Large intestine (tissue), 3 donors: ENCODE measurements around the gene TNNI3. TPM values are rescaled to one million over a fixed set of nuclear protein-coding genes. Genes with fewer than 3 reads are reported as not detected.
"Not testable (repeated sequence)": the region's sequence is repeated elsewhere in the genome, so short reads cannot be mapped to it uniquely, and the experiment has no call there.

ENCODE experiments used
- DNase-seq, 2 donors: peaks; one replicate each; pipeline versions ENCODE4 v3.0.0 to v3.0.0-alpha.2; 2013
- H3K27ac ChIP-seq: one replicate; pipeline ENCODE4 v1.5.1; 2013; ENCODE audit warnings: low read length
- H3K27me3 ChIP-seq: 2 replicates; pipeline ENCODE4 v1.6.1; 2013; ENCODE audit warnings: low read length; ENCODE audit not compliant: control insufficient read depth, insufficient read depth
- H3K36me3 ChIP-seq: 2 replicates; pipeline ENCODE4 v1.6.1; 2013; ENCODE audit warnings: low read length; ENCODE audit not compliant: control insufficient read depth, insufficient read depth
- H3K4me1 ChIP-seq: one replicate; pipeline ENCODE4 v1.6.1; 2013; ENCODE audit warnings: low read length; ENCODE audit not compliant: control insufficient read depth, insufficient read depth
- H3K4me3 ChIP-seq: one replicate; pipeline ENCODE4 v1.5.1; 2013; ENCODE audit warnings: low read length
- H3K9me3 ChIP-seq: one replicate; pipeline ENCODE4 v1.6.1; 2013; ENCODE audit warnings: mild to moderate bottlenecking, low read depth, low read length, moderate library complexity; ENCODE audit not compliant: control insufficient read depth
- WGBS: methylation state at CpG from one replicate; pipeline ENCODE4 v1.1.5; 2013; ENCODE audit warnings: low lambda C conversion rate; ENCODE audit not compliant: insufficient coverage; 5-methylcytosine and 5-hydroxymethylcytosine counted together
- polyA plus RNA-seq: library from polyadenylated mRNA; unstranded; fragments of 120-200 nt; gene quantifications from one replicate; pipeline ENCODE4 v1.2.1, GENCODE V29; 2013

The TNNI3 gene
- polyA plus RNA-seq, 1 donor = 0.88 TPM

DNA sequence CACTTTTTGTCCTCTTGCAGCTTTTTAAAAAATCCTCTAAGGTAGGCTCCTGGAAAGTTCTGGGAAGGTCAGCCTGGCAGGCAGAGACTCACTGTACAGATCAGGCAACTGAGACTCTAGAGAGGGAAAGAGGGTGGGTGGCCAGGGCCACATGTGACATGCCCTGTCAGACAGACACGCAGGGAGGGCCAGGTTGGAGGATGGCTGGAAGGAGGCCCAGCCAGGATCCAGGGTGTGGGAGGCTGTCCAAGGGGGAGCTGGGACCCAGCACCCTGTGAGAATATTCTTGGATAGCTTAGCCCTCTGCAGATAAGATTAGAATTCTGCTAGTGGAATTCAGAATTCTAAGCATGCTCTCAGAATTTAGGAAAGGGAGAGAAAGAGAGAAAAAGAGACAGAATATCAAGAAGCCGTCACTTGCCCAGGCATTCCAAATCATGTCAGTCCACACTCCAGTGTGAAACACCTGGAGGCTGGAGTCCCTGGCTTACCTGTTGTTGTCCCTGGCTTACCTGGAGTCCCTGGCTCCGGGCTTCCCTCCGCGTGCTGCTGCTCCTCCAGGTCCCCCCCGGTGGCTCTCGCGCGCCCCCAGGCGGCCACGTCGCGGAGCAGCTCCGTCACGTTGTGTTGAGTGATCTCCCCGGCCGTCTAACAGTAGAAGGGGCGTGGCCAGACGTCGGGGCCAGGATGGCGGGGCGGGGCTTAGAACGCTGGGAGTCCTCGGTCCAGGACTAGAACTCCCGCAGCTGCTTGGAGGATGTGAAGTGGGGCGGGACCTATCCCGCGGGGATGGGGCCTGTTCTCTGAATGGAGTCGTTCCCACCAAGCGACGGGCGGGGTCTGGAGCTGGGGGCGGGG is 2.8 kb upstream of the TNNI3 start:
- DNase-seq = peak; percentile 84 to 87
- WGBS = no CpG with 5 or more reads among the region's 33 CpGs

DNA sequence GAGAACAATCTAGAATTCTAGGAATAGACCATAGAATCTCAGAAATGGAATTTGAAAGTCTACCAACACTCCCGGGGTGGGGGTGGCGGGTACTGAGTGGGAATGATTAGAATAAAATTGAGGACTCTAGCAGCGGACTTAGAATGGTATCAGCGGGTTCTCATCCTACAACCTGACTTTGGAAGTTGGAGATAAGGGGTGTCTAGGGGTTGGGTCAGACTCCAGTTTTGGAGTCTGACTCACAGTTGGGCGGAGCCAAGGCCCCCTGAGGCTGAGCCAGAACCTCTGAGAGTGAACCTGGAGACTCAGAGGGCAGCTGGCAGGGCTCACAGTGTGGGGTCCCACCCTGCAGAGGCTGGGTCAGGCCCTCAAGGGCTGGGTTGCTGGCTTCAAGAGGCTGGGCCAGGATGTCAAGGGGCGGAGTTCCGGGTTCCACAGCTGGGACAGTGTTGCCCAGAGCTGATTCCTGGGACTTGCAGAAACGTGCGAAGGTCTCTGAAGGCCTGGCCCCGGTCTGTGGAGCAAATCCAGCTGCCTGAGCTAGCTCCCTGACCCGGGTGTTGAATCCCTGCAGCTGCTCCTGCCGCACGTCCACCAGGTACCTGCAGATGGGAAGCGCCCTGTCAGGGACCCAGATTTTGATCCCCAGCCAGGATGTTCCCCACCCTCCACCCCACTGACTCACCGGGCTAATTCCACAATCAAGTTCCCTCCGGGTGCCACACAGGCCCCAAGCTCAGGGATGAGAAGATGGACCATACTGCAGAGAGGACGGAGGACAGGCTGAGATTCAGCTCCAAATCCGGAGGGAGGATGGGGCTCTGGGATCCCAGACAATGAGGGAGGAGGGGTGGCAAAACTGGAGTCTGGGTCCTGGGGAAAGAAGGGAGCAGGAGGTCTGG is 1.6 kb upstream of the TNNI3 start:
- WGBS = 83% methylated on average over 3 of the region's 18 CpGs
- H3K4me3 ChIP-seq = no peak overlapping the region
- no peak overlapping the region for H3K27ac ChIP-seq
- no peak for DNase-seq
- H3K4me1 ChIP-seq = peaks cover 8% of the 10 kb centered on the region
- peaks cover 71% of the 10 kb centered on the region for H3K27me3 ChIP-seq
- H3K36me3 ChIP-seq = no peaks in the 10 kb centered on the region
- peaks cover 16% of the 10 kb centered on the region for H3K9me3 ChIP-seq

More for the DNA sequence above, 2.8 kb upstream of the TNNI3 start:
- Histone ChIP-seq H3K4me3 (no peak overlapping the region), H3K27me3 (peaks cover 71% of the 10 kb centered on the region), H3K27ac (no peak overlapping the region), H3K4me1 (peaks cover 8% of the 10 kb centered on the region), H3K36me3 (no peaks in the 10 kb centered on the region), H3K9me3 (peaks cover 16% of the 10 kb centered on the region)

DNA sequence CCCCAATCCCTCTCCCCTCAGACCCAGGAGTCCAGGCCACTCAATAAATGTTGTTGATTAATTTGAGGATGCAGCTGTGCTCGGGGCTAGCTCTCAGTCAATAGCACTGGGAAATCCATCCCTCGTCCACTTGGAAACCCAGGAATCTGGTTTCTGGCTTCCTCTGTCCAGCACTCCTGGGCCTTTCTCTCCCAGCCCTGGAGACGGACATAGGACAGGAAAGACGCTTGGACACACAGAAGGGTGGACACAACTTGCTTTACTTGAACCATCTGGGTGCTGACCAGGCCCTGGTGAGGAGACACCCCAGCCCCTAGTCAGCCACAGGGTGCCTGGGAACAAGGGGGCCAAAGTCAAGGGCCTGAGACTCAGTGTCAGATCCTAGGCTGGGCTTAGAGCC is 891 bp upstream of the TNNI3 start:
- Histone ChIP-seq H3K36me3 (no peaks in the 10 kb centered on the region), H3K9me3 (peaks cover 16% of the 10 kb centered on the region), H3K4me3 (no peak overlapping the region), H3K4me1 (peaks cover 8% of the 10 kb centered on the region), H3K27ac (no peak overlapping the region), H3K27me3 (peaks cover 71% of the 10 kb centered on the region)
- no CpG with 5 or more reads among the region's 4 CpGs for WGBS
- no peak for DNase-seq

DNA sequence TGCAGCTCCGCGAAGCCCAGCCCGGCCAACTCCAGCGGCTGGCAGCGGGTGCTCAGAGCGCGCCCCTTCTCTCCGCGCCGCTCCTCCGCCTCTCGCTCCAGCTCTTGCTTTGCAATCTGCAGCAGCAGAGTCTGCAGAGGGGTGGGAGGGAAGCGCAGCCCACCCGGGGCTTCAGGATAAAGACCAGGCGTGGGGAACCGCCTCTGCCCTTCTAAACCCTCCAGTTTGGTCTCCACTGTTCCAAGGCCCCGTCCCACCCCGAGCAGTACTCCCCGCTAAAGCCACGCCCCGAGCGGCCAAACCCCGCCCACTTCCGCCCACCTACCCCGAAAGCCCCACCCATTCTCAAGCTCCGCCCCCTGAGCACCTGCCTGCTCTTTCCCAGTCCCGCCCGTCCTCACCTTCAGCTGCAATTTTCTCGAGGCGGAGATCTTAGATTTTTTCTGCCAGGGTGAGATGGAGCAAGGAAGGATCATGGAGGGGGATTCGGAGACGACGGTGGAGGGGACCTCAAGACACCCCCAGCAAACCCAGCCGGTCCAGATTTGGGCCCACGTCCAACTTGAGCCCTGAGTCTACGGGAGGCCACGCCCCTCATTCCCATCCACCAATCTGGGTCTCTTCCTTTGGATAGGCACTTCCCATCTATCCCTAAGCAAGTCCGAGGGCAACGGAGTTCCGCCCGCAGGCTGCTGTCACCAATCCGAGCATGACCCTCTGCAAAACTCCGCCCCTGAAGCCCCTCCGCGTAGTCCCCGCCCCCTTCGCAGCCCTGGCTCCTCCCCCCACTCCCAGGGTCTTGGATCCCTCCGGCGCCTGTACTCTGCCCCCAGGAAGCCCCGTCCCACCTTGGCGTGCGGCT is 1.1 kb downstream of the TNNI3 start:
- DNase-seq = peak; percentile 46 to 64
- no CpG with 5 or more reads among the region's 52 CpGs for WGBS
- Histone ChIP-seq H3K36me3 (no peaks in the 10 kb centered on the region), H3K27me3 (peaks cover 59% of the 10 kb centered on the region), H3K4me1 (peaks cover 8% of the 10 kb centered on the region), H3K4me3 (peak overlapping the region; percentile 28), H3K9me3 (peaks cover 10% of the 10 kb centered on the region), H3K27ac (no peak overlapping the region)

- WGBS = no CpG with 5 or more reads among the region's 5 CpGs
- not testable (repeated sequence) for H3K36me3 ChIP-seq, H3K9me3 ChIP-seq, H3K4me1 ChIP-seq, DNase-seq, H3K27ac ChIP-seq
- Histone ChIP-seq H3K27me3 (peaks cover 54% of the 10 kb centered on the region), H3K4me3 (peak overlapping the region; percentile 28)
Observed at GRCh38 chr19:55155784-55156183, 1.7 kb downstream of the TNNI3 start.

DNA sequence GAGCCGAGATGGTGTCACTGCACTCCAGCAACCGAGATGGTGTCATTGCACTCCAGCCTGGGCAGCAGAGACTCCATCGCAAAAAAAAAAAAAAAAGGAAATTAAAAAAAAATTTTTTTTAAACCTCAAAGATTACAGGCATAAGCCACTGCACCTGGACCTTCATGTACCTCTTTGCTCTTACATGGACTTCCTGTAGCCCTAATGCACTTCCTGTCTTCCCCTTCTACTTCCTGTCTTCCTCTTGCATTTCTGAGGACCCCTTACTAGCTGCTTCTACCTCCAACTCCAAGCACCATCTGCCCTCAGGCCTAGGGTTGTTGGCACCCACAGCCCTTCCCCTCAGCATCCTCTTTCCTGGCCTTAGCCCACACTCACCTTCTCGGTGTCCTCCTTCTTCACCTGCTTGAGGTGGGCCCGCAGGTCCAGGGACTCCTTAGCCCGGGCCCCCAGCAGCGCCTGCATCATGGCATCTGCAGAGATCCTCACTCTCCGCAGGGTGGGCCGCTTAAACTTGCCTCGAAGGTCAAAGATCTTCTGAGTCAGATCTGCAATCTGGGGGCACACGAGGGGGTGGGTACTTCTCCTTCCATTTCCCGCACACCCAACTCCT is 3.8 kb downstream of the TNNI3 start:
- no peak for DNase-seq
- H3K4me1 ChIP-seq = peaks cover 8% of the 10 kb centered on the region
- H3K9me3 ChIP-seq = no peaks in the 10 kb centered on the region
- H3K27me3 ChIP-seq = peaks cover 54% of the 10 kb centered on the region
- no peak overlapping the region for H3K4me3 ChIP-seq
- no peak overlapping the region for H3K27ac ChIP-seq
- no peaks in the 10 kb centered on the region for H3K36me3 ChIP-seq
- 80% methylated on average over 2 of the region's 12 CpGs for WGBS

DNA sequence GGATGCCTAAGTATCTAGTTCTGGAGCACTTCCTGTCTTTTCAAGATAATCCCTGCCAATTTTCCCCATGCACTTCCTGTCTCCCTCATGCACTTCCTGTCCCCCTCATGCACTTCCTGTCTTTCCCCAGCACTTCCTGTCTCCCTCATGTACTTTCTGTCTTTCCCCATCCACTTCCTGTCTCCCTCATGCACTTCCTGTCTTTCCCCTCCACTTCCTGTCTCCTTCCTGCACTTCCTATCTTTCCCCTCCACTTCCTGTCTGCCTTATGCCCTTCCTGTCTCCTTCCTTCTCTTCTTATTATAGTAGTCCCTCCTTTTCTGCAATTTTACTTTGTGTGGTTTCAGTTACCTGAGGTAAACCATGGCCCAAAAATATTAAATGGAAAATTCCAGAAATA is 5.5 kb downstream of the TNNI3 start:
- Histone ChIP-seq H3K27me3 (peaks cover 53% of the 10 kb centered on the region), H3K4me1 (peaks cover 6% of the 10 kb centered on the region), H3K9me3 (no peaks in the 10 kb centered on the region), H3K36me3 (no peaks in the 10 kb centered on the region), H3K27ac (no peak overlapping the region), H3K4me3 (no peak overlapping the region)
- no peak for DNase-seq

DNA sequence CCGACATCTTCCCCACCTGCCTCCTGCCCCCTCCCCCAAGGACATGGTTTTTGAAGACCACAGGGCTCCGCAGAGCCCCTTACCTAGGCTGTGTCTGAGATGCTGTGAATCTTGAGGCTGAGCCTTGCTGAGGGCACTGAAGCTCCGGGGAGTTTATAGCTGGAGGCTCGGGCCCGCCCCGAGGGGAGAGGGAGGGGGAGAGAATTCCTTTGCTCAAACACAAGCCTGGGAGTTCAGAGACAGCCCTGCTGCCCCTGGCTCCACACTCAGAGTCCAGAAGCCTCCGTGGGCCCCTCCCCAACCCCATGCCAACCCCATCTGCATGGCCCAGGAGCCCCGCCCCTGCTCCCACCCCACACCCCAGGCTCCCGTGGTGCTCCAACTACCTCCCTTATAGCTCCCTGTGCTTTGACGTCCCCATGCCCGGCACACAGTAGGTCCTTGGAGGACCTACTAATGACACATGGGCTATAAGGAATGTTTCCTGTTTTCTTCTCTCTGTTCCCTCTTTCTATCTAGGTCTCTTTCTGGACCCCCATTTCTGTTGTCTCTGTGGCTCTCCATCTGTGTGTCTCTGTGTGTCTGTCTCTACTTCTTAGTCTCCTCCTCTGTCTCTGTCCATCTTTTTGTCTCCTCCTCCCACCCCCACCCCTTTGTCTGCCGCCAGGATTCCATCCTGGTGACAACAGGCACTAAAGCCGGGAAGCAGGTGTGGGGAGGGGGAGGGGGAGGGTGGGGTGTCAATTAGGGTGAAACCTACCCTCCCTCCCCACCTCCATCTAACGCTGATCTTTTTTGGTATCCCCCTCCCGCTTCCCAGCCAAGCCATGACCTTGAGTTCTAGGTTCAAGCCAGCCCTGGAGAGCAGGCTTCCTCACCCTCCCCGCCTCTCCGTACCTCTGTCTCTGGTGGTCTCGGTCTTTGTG is 8.2 kb downstream of the TNNI3 start, which contains the start of gene TNNT1:
Gene TNNT1, minus strand, starts transcription at position 129 of the 926 bp plus-strand sequence. CDS start 2,049 bp downstream, outside the sequence.
- no peaks in the 10 kb centered on the region for H3K9me3 ChIP-seq
- H3K36me3 ChIP-seq = no peaks in the 10 kb centered on the region
- H3K27ac ChIP-seq = no peak within 1 kb of the TSS
- H3K4me1 ChIP-seq = peaks cover 3% of the 10 kb centered on the region
- no peak for DNase-seq
- no CpG with 5 or more reads among the region's 18 CpGs for WGBS
- H3K4me3 ChIP-seq = no peak within 1 kb of the TSS
- peaks cover 65% of the 10 kb centered on the region for H3K27me3 ChIP-seq
